Small intestine (tissue), 7 donors: ENCODE data around the gene GART. TPM values are rescaled to one million over a fixed set of nuclear protein-coding genes. Genes with fewer than 3 reads are reported as not detected.

Experiments
- DNase-seq, 2 donors: peaks; one replicate each; pipeline versions ENCODE4 v3.0.0 to v3.0.0-alpha.2; 2013
- FAIRE-seq: peaks from 2 replicates; lab custom pipeline; 2012; peaks lifted over from hg19 to GRCh38; lab: Jason Lieb, UNC
- H3K27ac ChIP-seq, 3 donors: one replicate each; pipeline ENCODE4 v1.5.1; 2013; ENCODE audit warnings: low read length in 2 of 3, mild to moderate bottlenecking in 2 of 3, control low read depth in 1 of 3, inconsistent platforms in 1 of 3, low read depth in 1 of 3, moderate library complexity in 1 of 3
- H3K27me3 ChIP-seq, 3 donors: one replicate each; pipeline ENCODE4 v1.6.1; 2013; ENCODE audit warnings: low read length in 3 of 3, inconsistent platforms in 1 of 3; ENCODE audit not compliant: control insufficient read depth in 3 of 3, insufficient read depth in 3 of 3
- H3K36me3 ChIP-seq, 3 donors: one replicate each; pipeline ENCODE4 v1.6.1; 2013; ENCODE audit warnings: low read length in 3 of 3, inconsistent platforms in 1 of 3, low read depth in 1 of 3, mild to moderate bottlenecking in 1 of 3, moderate library complexity in 1 of 3; ENCODE audit not compliant: control insufficient read depth in 3 of 3, insufficient read depth in 2 of 3
- H3K4me1 ChIP-seq, 3 donors: one replicate each; pipeline ENCODE4 v1.6.1; 2013; ENCODE audit warnings: low read length in 2 of 3, inconsistent platforms in 1 of 3, low read depth in 1 of 3, mild to moderate bottlenecking in 1 of 3, moderate library complexity in 1 of 3; ENCODE audit not compliant: control insufficient read depth in 3 of 3, insufficient read depth in 2 of 3
- H3K4me3 ChIP-seq, 3 donors: one replicate each; pipeline ENCODE4 v1.5.1; 2013; ENCODE audit warnings: low read length in 3 of 3, control low read depth in 1 of 3, inconsistent platforms in 1 of 3, low read depth in 1 of 3, mild to moderate bottlenecking in 1 of 3, moderate library complexity in 1 of 3
- H3K9me3 ChIP-seq, 2 donors: one replicate each; pipeline ENCODE4 v1.6.1; 2013; ENCODE audit warnings: low read depth in 1 of 2, low read length in 1 of 2; ENCODE audit not compliant: control insufficient read depth in 2 of 2, insufficient read depth in 1 of 2
- WGBS, 3 donors: extraction: QIAGEN DNeasy Blood & Tissue Kit; methylation state at CpG; one replicate each; pipeline ENCODE4 v1.1.7; 2013; 5-methylcytosine and 5-hydroxymethylcytosine counted together
- polyA plus RNA-seq, 4 donors: library from polyadenylated mRNA; stranded (reverse) in 3 of 4; unstranded in 1 of 4; fragments of 200-250 nt in 3 of 4; fragments of 120-200 nt in 1 of 4; gene quantifications; one replicate each; pipeline versions ENCODE4 v1.2.1 to v1.2.3, GENCODE V29; 2013
- donor health status: healthy with polysubstance abuse.
- donor health status: control.
- donor health status: control.
- donor health status: Bipolar disorder and iron deficiency.
- donor health status: healthy.

GART gene
- polyA plus RNA-seq, 4 donors, result 21.9 to 54.8 (median 29.5) TPM

GRCh38 chr21:33541105-33541711, 709 bp downstream of the GART start:
- Histone ChIP-seq H3K4me1 (peaks cover 0 to 8% (median 2%) of the 10 kb centered on the region in 3 donors), H3K36me3 (peaks cover 0 to 19% (median 4%) of the 10 kb centered on the region in 3 donors), H3K27me3 (no peaks in the 10 kb centered on the region), H3K27ac (peak overlapping the region; percentile 98 to 100 (median 99)), H3K4me3 (peak overlapping the region; percentile 49 to 81 (median 61)), H3K9me3 (no peaks in the 10 kb centered on the region)
- DNase-seq, result peak in 1 of 2 donors; percentile 19
- WGBS, 3 donors, result 30 to 37% (median 36%) methylated on average over 19 of the region's 19 CpGs
- no peak for FAIRE-seq

- Histone ChIP-seq H3K36me3 (peaks cover 0 to 22% (median 4%) of the 10 kb centered on the region in 3 donors), H3K9me3 (no peaks in the 10 kb centered on the region), H3K27me3 (no peaks in the 10 kb centered on the region), H3K4me1 (peaks cover 0 to 8% (median 2%) of the 10 kb centered on the region in 3 donors), H3K27ac (peak overlapping the region in 1 of 3 donors; percentile 100), H3K4me3 (peak overlapping the region in 1 of 3 donors; percentile 81)
- WGBS, 3 donors, result 38 to 51% (median 45%) methylated on average over 3 of the region's 3 CpGs
- no peak for FAIRE-seq
- peak; percentile 37 to 41 for DNase-seq
Measured at GRCh38 chr21:33540711-33541104, 1.2 kb downstream of the GART start.

GRCh38 chr21:33539616-33540015, 2.3 kb downstream of the GART start:
- no peak for FAIRE-seq
- Histone ChIP-seq H3K4me1 (peaks cover 0 to 8% (median 0%) of the 10 kb centered on the region in 3 donors), H3K4me3 (no peak overlapping the region), H3K27me3 (no peaks in the 10 kb centered on the region), H3K27ac (no peak overlapping the region), H3K36me3 (peaks cover 1 to 24% (median 5%) of the 10 kb centered on the region in 3 donors), H3K9me3 (no peaks in the 10 kb centered on the region)
- 80 to 86% (median 81%) methylated on average over 4 of the region's 4 CpGs for WGBS, 3 donors
- DNase-seq, result no peak

GRCh38 chr21:33537212-33537611, 4.7 kb downstream of the GART start:
- Histone ChIP-seq H3K4me1 (peaks cover 0 to 8% (median 0%) of the 10 kb centered on the region in 3 donors), H3K27ac (no peak overlapping the region), H3K36me3 (peaks cover 5 to 41% (median 13%) of the 10 kb centered on the region in 3 donors), H3K9me3 (no peaks in the 10 kb centered on the region), H3K27me3 (no peaks in the 10 kb centered on the region), H3K4me3 (no peak overlapping the region)
- DNase-seq (no peak), FAIRE-seq (no peak)
- 93 to 94% (median 93%) methylated on average over 2 of the region's 2 CpGs for WGBS, 3 donors

GRCh38 chr21:33531007-33531406, 10.9 kb downstream of the GART start:
- Histone ChIP-seq H3K27me3 (no peaks in the 10 kb centered on the region), H3K4me1 (no peaks in the 10 kb centered on the region), H3K27ac (no peak overlapping the region), H3K36me3 (peaks cover 15 to 45% (median 28%) of the 10 kb centered on the region in 3 donors), H3K9me3 (no peaks in the 10 kb centered on the region), H3K4me3 (no peak overlapping the region)
- WGBS, 3 donors, result 89 to 92% (median 89%) methylated on average over 3 of the region's 3 CpGs
- FAIRE-seq, result no peak
- DNase-seq, result no peak

- no peak overlapping the region for H3K27ac ChIP-seq
- H3K4me1 ChIP-seq, result no peaks in the 10 kb centered on the region
- WGBS, 3 donors, result 83 to 88% (median 83%) methylated on average over 1 of the region's 1 CpG
- no peak for DNase-seq
- no peak overlapping the region for H3K4me3 ChIP-seq
- H3K27me3 ChIP-seq, result no peaks in the 10 kb centered on the region
- no peak for FAIRE-seq
- peaks cover 14 to 38% (median 18%) of the 10 kb centered on the region in 3 donors for H3K36me3 ChIP-seq
- H3K9me3 ChIP-seq, result no peaks in the 10 kb centered on the region
Measured at GRCh38 chr21:33522953-33523349, 19.0 kb downstream of the GART start.

- DNase-seq, result no peak
- FAIRE-seq, result no peak
- Histone ChIP-seq H3K36me3 (peaks cover 16 to 35% (median 20%) of the 10 kb centered on the region in 3 donors), H3K27me3 (no peaks in the 10 kb centered on the region), H3K4me3 (no peak overlapping the region), H3K27ac (no peak overlapping the region), H3K4me1 (no peaks in the 10 kb centered on the region), H3K9me3 (no peaks in the 10 kb centered on the region)
- WGBS, 3 donors, result 85 to 88% (median 87%) methylated on average over 5 of the region's 5 CpGs
Measured at GRCh38 chr21:33522297-33522952, 19.5 kb downstream of the GART start.

- H3K27ac ChIP-seq, result no peak overlapping the region
- H3K9me3 ChIP-seq, result no peaks in the 10 kb centered on the region
- H3K4me3 ChIP-seq, result no peak overlapping the region
- no peaks in the 10 kb centered on the region for H3K4me1 ChIP-seq
- FAIRE-seq, result no peak
- DNase-seq, result no peak
- H3K27me3 ChIP-seq, result no peaks in the 10 kb centered on the region
- WGBS, 3 donors, result 94 to 98% (median 96%) methylated on average over 4 of the region's 4 CpGs
- H3K36me3 ChIP-seq, result peaks cover 13 to 27% (median 20%) of the 10 kb centered on the region in 3 donors
Measured at GRCh38 chr21:33518899-33519298, 23.0 kb downstream of the GART start.
